ENCODE measurements around the gene BRIX1. TPM values are rescaled to one million over a fixed set of nuclear protein-coding genes. Genes with fewer than 3 reads are reported as not detected.
A peak's percentile ranks its signal among the peaks of the same experiment; 100 is the strongest.

The BRIX1 gene
- total and polyA plus RNA-seq, 9 of the 15 experiments (the other 6 are each of a cell fraction or from before 2014, with no cell fraction given) = 115 to 193 (median 159) TPM

DNA sequence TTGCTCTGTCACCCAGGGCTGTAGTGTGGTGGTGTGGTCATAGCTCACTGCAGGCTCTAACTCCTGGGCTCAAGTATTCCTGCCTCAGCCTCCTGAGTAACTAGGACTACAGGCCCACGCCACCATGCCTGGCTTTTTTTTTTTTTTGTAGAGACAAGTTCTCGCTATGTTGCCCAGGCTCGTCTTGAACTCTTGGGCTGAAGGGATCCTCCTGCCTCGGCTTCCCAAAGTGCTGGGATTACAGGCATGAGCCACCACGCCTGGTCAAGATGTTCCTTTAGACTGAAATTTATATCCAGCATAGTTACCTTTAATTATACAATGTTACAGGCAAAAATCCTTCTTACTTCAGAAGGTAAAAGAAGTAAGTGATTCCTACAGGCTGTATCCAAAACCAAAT, 12.3 kb downstream of the BRIX1 start:
- intact Hi-C loops (cut with micrococcal nuclease) = no loop called here

DNA sequence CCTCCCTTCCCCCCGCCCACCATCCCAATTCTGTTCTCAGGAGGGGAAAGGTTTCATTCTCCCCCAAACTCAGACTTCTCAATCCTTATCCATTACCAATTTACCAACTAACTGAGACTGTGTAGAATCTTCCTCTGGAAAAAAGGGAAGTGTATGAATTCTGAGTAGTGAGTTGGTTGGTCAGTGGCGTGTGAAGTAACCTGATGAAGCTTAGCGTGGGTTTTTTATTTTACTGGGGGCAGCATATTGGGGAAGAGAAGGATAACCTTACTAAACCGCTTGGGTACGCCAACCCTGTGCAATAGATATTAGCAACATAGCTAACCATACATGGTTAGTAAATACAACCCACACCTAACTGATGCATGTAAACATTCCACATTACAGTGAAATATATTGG, 12.8 kb downstream of the BRIX1 start:
- H3K4me1 ChIP-seq (replicated peaks in 1 of 2; ENCODE audit: control insufficient read depth in 2 of 2, insufficient read depth in 2 of 2, low read length in 2 of 2) = peaks cover 16 to 30% of the 10 kb centered on the region in 2 experiments
- peak overlapping the region; percentile 79 for H3K4me2 ChIP-seq (ENCODE audit: insufficient read depth, low read length)
- no peaks in the 10 kb centered on the region for H3K27me3 ChIP-seq (ENCODE audit: control insufficient read depth in 2 of 2, insufficient read depth in 2 of 2, low read length in 2 of 2)
- ChIA-PET POLR2A (interaction anchor here (1.5 to 3.7 kb wide), 3 partner anchors 12 to 15 kb away, joined by 4 to 67 read pairs (median 22); partner anchors contain the start of genes BRIX1 and RAD1), CTCF (ENCODE audit: low intra/inter-chr PET ratio) (no interaction called here)
- no peaks in the 10 kb centered on the region for H3K9me1 ChIP-seq (ENCODE audit: control insufficient read depth, insufficient read depth, low read length)
- peak overlapping the region in 1 of 2 experiments; percentile 38; a peak in 1 of 4 replicates for H3K9ac ChIP-seq (ENCODE audit: insufficient read depth in 1 of 2, low read depth in 2 of 2, low read length in 2 of 2)
- no peaks in the 10 kb centered on the region for H4K20me1 ChIP-seq (replicated peaks; ENCODE audit: control insufficient read depth, insufficient read depth, low read length)
- in situ Hi-C loops (cut with MboI) (no loop called here), intact Hi-C loops (cut with micrococcal nuclease) (no loop called here)
- no peak overlapping the region for H2AFZ ChIP-seq (ENCODE audit: low read depth, low read length)
- H3K36me3 ChIP-seq (ENCODE audit: control insufficient read depth, insufficient read depth, low read length) = peaks cover 62% of the 10 kb centered on the region
- H3K9me3 ChIP-seq (replicated peaks; ENCODE audit: control insufficient read depth, insufficient read depth, low read depth, low read length) = no peaks in the 10 kb centered on the region
- peaks cover 69% of the 10 kb centered on the region for H3K79me2 ChIP-seq (ENCODE audit: control insufficient read depth, insufficient read depth, low read length)
- DNase-seq (ENCODE audit: extremely low read depth in 1 of 4, low spot score in 3 of 4) (peak in 1 of 4 experiments; percentile 14), ATAC-seq (no peak), FAIRE-seq (no peak)
- no peak overlapping the region for H3K4me3 ChIP-seq
- BruUV-seq (replicated peaks) = no TSS peak
- peak overlapping the region; percentile 47; the same call in 2 of the 3 replicates for H3K27ac ChIP-seq (ENCODE audit: extremely low read depth, low read depth, low read length)
- 82% methylated on average over 5 of the region's 5 CpGs for WGBS (ENCODE audit: insufficient coverage, low coverage, missing lambda C conversion rate)
- TF ChIP-seq EP400 (IDR thresholded peaks at IDR 0.05) = no peak
- TF ChIP-seq SPI1 (IDR thresholded peaks at IDR 0.05; ENCODE audit: borderline replicate concordance, low read depth, low read length) = peak; percentile 93
- TF ChIP-seq SMAD3 (CRISPR knock-in tag; conservative IDR thresholded peaks at IDR 0.05) = no peak
- peak; percentile 10; the same call in 1 of the 2 replicates for TF ChIP-seq POLR2H (tag; IDR thresholded peaks at IDR 0.05; ENCODE audit: low read depth)
- TF ChIP-seq SAFB2 (IDR thresholded peaks at IDR 0.05; ENCODE audit: borderline replicate concordance, low read depth, low read length, severe bottlenecking) = no peak
- TF ChIP-seq ZNF384 (IDR thresholded peaks at IDR 0.05; ENCODE audit: low read depth, low read length) = peak; percentile 62
- TF ChIP-seq MXI1 (IDR thresholded peaks at IDR 0.05; ENCODE audit: low read depth, low read length) = no peak
- TF ChIP-seq SUPT5H (IDR thresholded peaks at IDR 0.05) = 0 out of 2 replicates have a peak, but pooled peaks have one; percentile 11
- TF ChIP-seq, protein P1, sequence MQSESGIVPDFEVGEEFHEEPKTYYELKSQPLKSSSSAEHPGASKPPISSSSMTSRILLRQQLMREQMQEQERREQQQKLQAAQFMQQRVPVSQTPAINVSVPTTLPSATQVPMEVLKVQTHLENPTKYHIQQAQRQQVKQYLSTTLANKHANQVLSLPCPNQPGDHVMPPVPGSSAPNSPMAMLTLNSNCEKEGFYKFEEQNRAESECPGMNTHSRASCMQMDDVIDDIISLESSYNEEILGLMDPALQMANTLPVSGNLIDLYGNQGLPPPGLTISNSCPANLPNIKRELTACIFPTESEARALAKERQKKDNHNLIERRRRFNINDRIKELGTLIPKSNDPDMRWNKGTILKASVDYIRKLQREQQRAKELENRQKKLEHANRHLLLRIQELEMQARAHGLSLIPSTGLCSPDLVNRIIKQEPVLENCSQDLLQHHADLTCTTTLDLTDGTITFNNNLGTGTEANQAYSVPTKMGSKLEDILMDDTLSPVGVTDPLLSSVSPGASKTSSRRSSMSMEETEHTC (IDR thresholded peaks at IDR 0.05) = no peak
- no peak for TF ChIP-seq NCOA2 (IDR thresholded peaks at IDR 0.05; ENCODE audit: partially characterized antibody in 2 of 2)
- TF ChIP-seq MYNN (IDR thresholded peaks at IDR 0.05) = no peak
- no peak for TF ChIP-seq MYNN (CRISPR knock-in tag; IDR thresholded peaks at IDR 0.05)
- TF ChIP-seq FOXJ2 (tag; IDR thresholded peaks at IDR 0.05) = no peak

More for the DNA sequence above, 12.3 kb downstream of the BRIX1 start:
- no TSS peak for BruUV-seq (replicated peaks)
- peaks cover 18 to 34% of the 10 kb centered on the region in 2 experiments for H3K4me1 ChIP-seq (replicated peaks in 1 of 2; ENCODE audit: control insufficient read depth in 2 of 2, insufficient read depth in 2 of 2, low read length in 2 of 2)
- no peak overlapping the region for H2AFZ ChIP-seq (ENCODE audit: low read depth, low read length)
- H3K9me3 ChIP-seq (replicated peaks; ENCODE audit: control insufficient read depth, insufficient read depth, low read depth, low read length) = no peaks in the 10 kb centered on the region
- no peak for ATAC-seq
- H3K27ac ChIP-seq (ENCODE audit: extremely low read depth, low read depth, low read length) = peak overlapping the region; percentile 47; the same call in 2 of the 3 replicates
- H3K79me2 ChIP-seq (ENCODE audit: control insufficient read depth, insufficient read depth, low read length) = peaks cover 64% of the 10 kb centered on the region
- TF ChIP-seq POLR2B (IDR thresholded peaks at IDR 0.05; ENCODE audit: low read depth, partially characterized antibody) (peak; percentile 42), TCF7 (IDR thresholded peaks at IDR 0.05; ENCODE audit: borderline replicate concordance) (no peak), POLR2AphosphoS5 (IDR thresholded peaks at IDR 0.05; ENCODE audit: control insufficient read depth, insufficient read depth, low read depth, low read length) (peak; percentile 39; the same call in 1 of the 2 replicates), CREBBP (IDR thresholded peaks at IDR 0.05; ENCODE audit: low read depth, low read length) (no peak), THRAP3 (IDR thresholded peaks at IDR 0.05; ENCODE audit: borderline replicate concordance) (no peak), PML (IDR thresholded peaks at IDR 0.05; ENCODE audit: low read length) (0 out of 2 replicates have a peak, but pooled peaks have one; percentile 13), ZNF146 (CRISPR knock-in tag; IDR thresholded peaks at IDR 0.05; ENCODE audit: unreplicated experiment) (no peak), POLR2A (conservative IDR thresholded peaks at IDR 0.05) (peak; percentile 64; the same call in 1 of the 2 replicates), ZNF57 (CRISPR knock-in tag; IDR thresholded peaks at IDR 0.05) (no peak), POLR2AphosphoS2 (IDR thresholded peaks at IDR 0.05; ENCODE audit: low read length) (peak; percentile 65; the same call in 1 of the 2 replicates)
- no peaks in the 10 kb centered on the region for H3K27me3 ChIP-seq (ENCODE audit: control insufficient read depth in 2 of 2, insufficient read depth in 2 of 2, low read length in 2 of 2)
- peaks cover 64% of the 10 kb centered on the region for H3K36me3 ChIP-seq (ENCODE audit: control insufficient read depth, insufficient read depth, low read length)
- no peak overlapping the region for H3K9ac ChIP-seq (ENCODE audit: insufficient read depth in 1 of 2, low read depth in 2 of 2, low read length in 2 of 2)
- CTCF ChIA-PET (ENCODE audit: low intra/inter-chr PET ratio) = no interaction called here
- H3K4me3 ChIP-seq = no peak overlapping the region
- WGBS (ENCODE audit: insufficient coverage, low coverage, missing lambda C conversion rate) = 76% methylated on average over 5 of the region's 5 CpGs
- in situ Hi-C loops (cut with MboI) = no loop called here
- H3K9me1 ChIP-seq (ENCODE audit: control insufficient read depth, insufficient read depth, low read length) = no peaks in the 10 kb centered on the region
- POLR2A ChIA-PET = interaction anchor here (3.7 kb wide), 1 partner anchor 11 kb away, joined by 67 read pairs; the partner anchor contains the start of genes BRIX1 and RAD1
- no peak overlapping the region for H3K4me2 ChIP-seq (ENCODE audit: insufficient read depth, low read length)
- H4K20me1 ChIP-seq (replicated peaks; ENCODE audit: control insufficient read depth, insufficient read depth, low read length) = no peaks in the 10 kb centered on the region
- FAIRE-seq = no peak
- DNase-seq (ENCODE audit: extremely low read depth in 1 of 4, low spot score in 3 of 4) = no peak

Measured in K562 (cell line).